HepG2 (cell line): ENCODE measurements around the gene ZBTB45. TPM values are rescaled to one million over a fixed set of nuclear protein-coding genes. Genes with fewer than 3 reads are reported as not detected.

Experiments used
- ARID2 ChIP-seq: sonication (generic); formaldehyde crosslinking; IDR thresholded peaks from 2 replicates; pipeline ENCODE4 v1.8.1; 2022; ENCODE audit warnings: mild to moderate bottlenecking, missing genetic modification reagents, borderline replicate concordance
- ARID3A ChIP-seq: IDR thresholded peaks from 2 replicates; pipeline ENCODE4 v1.6.1; 2012; ENCODE audit warnings: low read depth, low read length, improper control_type of control experiment
- FLYWCH1 ChIP-seq: sonication (generic); formaldehyde crosslinking; IDR thresholded peaks from 2 replicates; pipeline ENCODE4 v1.8.1; 2023; ENCODE audit warnings: mild to moderate bottlenecking, missing genetic modification reagents
- HIVEP1 ChIP-seq: sonication (generic); formaldehyde crosslinking; IDR thresholded peaks from 2 replicates; pipeline ENCODE4 v1.4.0; 2020; ENCODE audit warnings: mild to moderate bottlenecking, missing genetic modification reagents
- HNF1A ChIP-seq, 2 experiments: sonication (generic) in 1 of 2; formaldehyde crosslinking in 1 of 2; IDR thresholded peaks; 2 replicates each; pipeline versions ENCODE4 v1.4.0 to v1.6.1; 2016 to 2020; ENCODE audit warnings: borderline replicate concordance in 1 of 2, low read depth in 1 of 2, mild to moderate bottlenecking in 1 of 2, missing genetic modification reagents in 1 of 2
- HNF4G ChIP-seq, 2 experiments: sonication (generic) in 1 of 2; formaldehyde crosslinking in 1 of 2; IDR thresholded peaks; 2 replicates each; pipeline versions ENCODE4 v1.4.0 to v1.6.1; 2011 to 2020; ENCODE audit warnings: borderline replicate concordance in 2 of 2, low read depth in 2 of 2, mild to moderate bottlenecking in 2 of 2, low read length in 1 of 2, missing genetic modification reagents in 1 of 2, moderate library complexity in 1 of 2
- IRF2 ChIP-seq: IDR thresholded peaks from 2 replicates; pipeline ENCODE4 v1.6.1; 2018; ENCODE audit warnings: missing genetic modification reagents, missing compliant biosample characterization
- KAT7 ChIP-seq: IDR thresholded peaks from 2 replicates; pipeline ENCODE4 v1.6.1; 2018; ENCODE audit warnings: borderline replicate concordance, missing compliant biosample characterization
- KMT2A ChIP-seq: sonication (generic); formaldehyde crosslinking; IDR thresholded peaks from 2 replicates; pipeline ENCODE4 v1.4.0; 2020; ENCODE audit warnings: missing genetic modification reagents
- MEF2D ChIP-seq: sonication (generic); formaldehyde crosslinking; IDR thresholded peaks from 2 replicates; pipeline ENCODE4 v1.5.1; 2020; ENCODE audit warnings: mild to moderate bottlenecking, missing genetic modification reagents
- MTF1 ChIP-seq: sonication (generic); formaldehyde crosslinking; IDR thresholded peaks from 2 replicates; pipeline ENCODE4 v1.5.0; 2020; ENCODE audit warnings: missing genetic modification reagents
- SMC3 ChIP-seq: IDR thresholded peaks from 2 replicates; pipeline ENCODE4 v1.6.1; 2011; ENCODE audit warnings: low read length, improper control_type of control experiment
- SRY ChIP-seq: sonication (generic); formaldehyde crosslinking; IDR thresholded peaks from 2 replicates; pipeline ENCODE4 v1.8.0; 2022; ENCODE audit warnings: mild to moderate bottlenecking, missing genetic modification reagents
- SUZ12 ChIP-seq: fragments of 150-350 bp; IDR thresholded peaks from 2 replicates; pipeline ENCODE4 v1.6.1; 2014; ENCODE audit warnings: low read depth, low read length
- WIZ ChIP-seq: sonication (generic); formaldehyde crosslinking; IDR thresholded peaks from 2 replicates; pipeline ENCODE4 v1.5.1; 2020; ENCODE audit warnings: mild to moderate bottlenecking, missing genetic modification reagents
- ZNF234 ChIP-seq: sonication (generic); formaldehyde crosslinking; conservative IDR thresholded peaks from 2 replicates; pipeline ENCODE4 v1.5.1; 2020; ENCODE audit warnings: mild to moderate bottlenecking, missing genetic modification reagents
- ZNF276 ChIP-seq: sonication (generic); formaldehyde crosslinking; IDR thresholded peaks from 2 replicates; pipeline ENCODE4 v1.4.0; 2020; ENCODE audit warnings: mild to moderate bottlenecking, low read depth, missing genetic modification reagents
- ZNF296 ChIP-seq: sonication (generic); formaldehyde crosslinking; conservative IDR thresholded peaks from 2 replicates; pipeline ENCODE4 v1.5.0; 2020; ENCODE audit warnings: mild to moderate bottlenecking, missing genetic modification reagents
- ZNF354B ChIP-seq: sonication (generic); formaldehyde crosslinking; IDR thresholded peaks from 2 replicates; pipeline ENCODE4 v1.8.0; 2022; ENCODE audit warnings: mild to moderate bottlenecking, missing genetic modification reagents
- ZNF446 ChIP-seq: sonication (generic); formaldehyde crosslinking; IDR thresholded peaks from 2 replicates; pipeline ENCODE4 v1.5.0; 2020; ENCODE audit warnings: mild to moderate bottlenecking, missing genetic modification reagents
- ZSCAN31 ChIP-seq: sonication (generic); formaldehyde crosslinking; IDR thresholded peaks from 2 replicates; pipeline ENCODE4 v1.5.0; 2020; ENCODE audit warnings: low read depth, mild to moderate bottlenecking, missing genetic modification reagents
- polyA plus RNA-seq, 8 experiments: library from polyadenylated mRNA; depleted of rRNA in 3 of 8; stranded (reverse) in 7 of 8; unstranded in 1 of 8; fragments of >200 nt; fragmentation: Illumina TruSeq in 4 of 8; extraction: Trizol in 4 of 8; gene quantifications; 2 replicates each; pipeline versions ENCODE4 v1.2.1 to v1.2.3, GENCODE V29; 2011 to 2016; ENCODE audit warnings: low read depth in 4 of 8, missing spikeins in 1 of 8, mixed read lengths in 1 of 8; ENCODE audit not compliant: insufficient read depth in 1 of 8
- total RNA-seq, 5 experiments: library from RNA; depleted of rRNA; stranded (reverse); fragments of >200 nt; fragmentation: Illumina TruSeq; extraction: Trizol; gene quantifications; 2 replicates each; pipeline ENCODE4 v1.2.3, GENCODE V29; 2016; ENCODE audit warnings: low read depth in 1 of 5
- TF ChIP-seq, protein P1 (sequence below): sonication (generic); formaldehyde crosslinking; IDR thresholded peaks from 2 replicates; pipeline ENCODE4 v1.4.0; 2020; ENCODE audit warnings: mild to moderate bottlenecking, missing genetic modification reagents

Gene ZBTB45
- total and polyA plus RNA-seq, 2 of the 13 experiments (the other 11 are each of a cell fraction or from before 2014, with no cell fraction given), result 3.0 to 3.7 TPM

DNA sequence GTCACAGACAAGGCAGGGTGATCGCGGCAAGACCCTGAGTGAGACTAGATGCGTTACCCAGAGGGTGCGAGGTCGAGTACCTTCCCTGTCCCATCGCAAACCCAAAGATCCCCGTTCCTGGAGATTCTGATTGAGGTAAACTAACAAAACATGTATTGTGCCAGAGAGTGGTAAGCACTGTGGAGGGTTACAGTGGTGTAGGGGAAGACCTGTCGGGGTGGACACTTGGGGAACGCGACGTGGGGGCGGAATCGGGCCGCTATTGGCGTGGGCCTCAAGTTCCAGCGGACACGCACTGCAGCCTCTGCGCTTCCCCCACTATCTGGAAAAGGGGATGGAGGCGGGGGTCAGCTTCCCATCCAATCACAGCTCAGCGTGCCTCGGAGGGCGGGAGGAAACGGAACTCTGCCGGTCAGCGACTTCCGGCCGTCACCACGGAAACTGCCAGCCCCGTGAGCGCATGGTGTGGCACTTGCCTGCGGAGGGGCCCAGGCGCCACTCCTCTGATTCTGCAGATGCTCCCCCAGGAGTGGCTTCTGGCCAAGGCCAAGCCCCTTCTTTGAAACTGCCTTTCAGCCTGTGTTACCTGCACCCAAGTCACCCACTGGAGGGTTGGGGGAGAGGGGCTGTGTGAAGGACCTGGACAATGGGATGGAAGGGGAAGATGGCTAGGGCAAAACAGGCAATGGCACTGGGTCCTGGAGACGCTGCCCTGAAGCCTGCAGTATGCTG lies 39.8 kb upstream of the ZBTB45 start (continued):
- peak; percentile 87 for TF ChIP-seq ZNF276 (CRISPR knock-in tag)
- no peak for TF ChIP-seq ARID2 (CRISPR knock-in tag)
- no peak for TF ChIP-seq HNF4G (IDR thresholded peaks at IDR 0.05; ENCODE audit: borderline replicate concordance, low read depth, low read length)
- no peak for TF ChIP-seq HNF4G (CRISPR knock-in tag; IDR thresholded peaks at IDR 0.05; ENCODE audit: borderline replicate concordance, low read depth)
- TF ChIP-seq ZNF446 (CRISPR knock-in tag), result no peak
- no peak for TF ChIP-seq ZSCAN31
- TF ChIP-seq, protein P1, sequence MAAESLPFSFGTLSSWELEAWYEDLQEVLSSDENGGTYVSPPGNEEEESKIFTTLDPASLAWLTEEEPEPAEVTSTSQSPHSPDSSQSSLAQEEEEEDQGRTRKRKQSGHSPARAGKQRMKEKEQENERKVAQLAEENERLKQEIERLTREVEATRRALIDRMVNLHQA (CRISPR knock-in tag), result no peak
- no peak; the same call in 1 of the 2 replicates for TF ChIP-seq ZNF354B (CRISPR knock-in tag)
- TF ChIP-seq IRF2 (CRISPR knock-in tag), result peak; percentile 53; the same call in 1 of the 2 replicates
- no peak for TF ChIP-seq HNF1A (IDR thresholded peaks at IDR 0.05; ENCODE audit: low read depth)
- no peak; the same call in 1 of the 2 replicates for TF ChIP-seq HNF1A (CRISPR knock-in tag; IDR thresholded peaks at IDR 0.05; ENCODE audit: borderline replicate concordance)
- no peak for TF ChIP-seq SUZ12
- TF ChIP-seq SMC3, result no peak
- TF ChIP-seq FLYWCH1 (CRISPR knock-in tag), result 0 out of 2 replicates have a peak, but pooled peaks have one; percentile 32
- TF ChIP-seq KMT2A (CRISPR knock-in tag), result no peak; the same call in 1 of the 2 replicates
- no peak for TF ChIP-seq ZNF296 (CRISPR knock-in tag)
- peak; percentile 54 for TF ChIP-seq SRY (CRISPR knock-in tag)
- TF ChIP-seq ZNF234 (CRISPR knock-in tag), result no peak; the same call in 1 of the 2 replicates
- peak; percentile 68 for TF ChIP-seq MEF2D (CRISPR knock-in tag)
- no peak for TF ChIP-seq ARID3A
- TF ChIP-seq WIZ, result no peak
- no peak for TF ChIP-seq MTF1 (CRISPR knock-in tag)
- TF ChIP-seq HIVEP1 (CRISPR knock-in tag), result peak; percentile 78
- TF ChIP-seq KAT7 (CRISPR knock-in tag), result peak; percentile 53; the same call in 1 of the 2 replicates
